ENCODE data around the gene DDX28.

GRCh38 chr16:67986949-67987348, 36.1 kb downstream of the DDX28 start:
- no peak for TF ChIP-seq EZH2 (IDR thresholded peaks at IDR 0.05; ENCODE audit: borderline replicate concordance, low read depth, low read length, severe bottlenecking)
- TF ChIP-seq CTCF (IDR thresholded peaks at IDR 0.05; ENCODE audit: extremely low read depth in 1 of 2, insufficient read depth in 1 of 2, low read depth in 1 of 2, low read length in 2 of 2): no peak
- no peak for TF ChIP-seq POLR2AphosphoS5 (IDR thresholded peaks at IDR 0.05; ENCODE audit: insufficient read depth, low read depth, low read length)
- TF ChIP-seq POLR2A (IDR thresholded peaks at IDR 0.05; ENCODE audit: low read depth, low read length): no peak
- TF ChIP-seq JUN (IDR thresholded peaks at IDR 0.05; ENCODE audit: borderline replicate concordance, insufficient read depth, insufficient read length, low read depth): no peak
- no peak for TF ChIP-seq GATA2 (IDR thresholded peaks at IDR 0.05; ENCODE audit: insufficient read depth, insufficient read length, low read depth, low read length)
- TF ChIP-seq MYC (IDR thresholded peaks at IDR 0.05; ENCODE audit: low read depth, low read length): no peak
- no peak for TF ChIP-seq MAX (IDR thresholded peaks at IDR 0.05; ENCODE audit: insufficient read depth, insufficient read length)
